GM12878 (cell line): ENCODE measurements around the gene AMPH.

Source experiments
- NRF1 ChIP-seq: conservative IDR thresholded peaks from 2 replicates; pipeline ENCODE4 v1.6.1; 2011; ENCODE audit warnings: mild to moderate bottlenecking, low read depth, low read length, improper control_type of control experiment
- TCF12 ChIP-seq: IDR thresholded peaks from 2 replicates; pipeline ENCODE4 v1.6.1; 2011; ENCODE audit warnings: low read depth, mild to moderate bottlenecking, low read length
- ZSCAN29 ChIP-seq: fragments of 450-650 bp; IDR thresholded peaks from 2 replicates; pipeline ENCODE4 v1.6.1; 2017; ENCODE audit warnings: mild to moderate bottlenecking, moderate library complexity

DNA sequence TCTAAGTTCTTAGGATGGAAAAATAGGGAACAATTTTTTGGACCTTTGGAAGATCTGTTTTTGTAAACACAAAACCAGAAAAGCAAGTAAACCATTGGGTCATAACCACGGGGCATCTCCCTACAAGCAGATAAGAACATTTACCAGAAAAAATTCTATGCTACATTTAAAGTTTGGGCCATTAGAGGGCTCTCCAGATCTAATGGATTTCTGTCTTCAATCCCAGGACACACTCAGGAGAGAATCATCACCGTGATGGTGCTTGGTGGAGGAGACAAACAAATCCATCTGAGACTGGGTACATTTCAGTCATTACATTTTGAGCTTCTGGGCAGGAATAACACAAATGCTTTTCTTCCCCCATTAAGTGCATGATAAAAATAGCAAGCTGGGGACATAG, 179.3 kb downstream of the AMPH start:
- TF ChIP-seq NRF1: no peak
- no peak for TF ChIP-seq ZSCAN29
- TF ChIP-seq TCF12: no peak
